Measurements from ENCODE around the gene LDLRAD3.

DNA sequence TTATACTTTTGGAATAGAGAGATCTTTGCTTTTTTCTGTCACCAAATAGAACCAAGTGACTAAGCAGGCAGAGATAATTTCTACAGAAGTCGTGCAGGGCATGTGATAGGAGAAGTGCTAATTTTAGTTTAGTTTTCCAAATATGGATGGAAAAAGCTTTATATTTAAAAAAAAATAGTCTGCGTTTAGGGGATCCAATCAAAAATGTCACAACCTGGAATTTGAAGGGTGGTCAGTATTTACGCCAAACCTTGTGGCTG, 165.7 kb downstream of the LDLRAD3 start:
- TF ChIP-seq, protein P1, sequence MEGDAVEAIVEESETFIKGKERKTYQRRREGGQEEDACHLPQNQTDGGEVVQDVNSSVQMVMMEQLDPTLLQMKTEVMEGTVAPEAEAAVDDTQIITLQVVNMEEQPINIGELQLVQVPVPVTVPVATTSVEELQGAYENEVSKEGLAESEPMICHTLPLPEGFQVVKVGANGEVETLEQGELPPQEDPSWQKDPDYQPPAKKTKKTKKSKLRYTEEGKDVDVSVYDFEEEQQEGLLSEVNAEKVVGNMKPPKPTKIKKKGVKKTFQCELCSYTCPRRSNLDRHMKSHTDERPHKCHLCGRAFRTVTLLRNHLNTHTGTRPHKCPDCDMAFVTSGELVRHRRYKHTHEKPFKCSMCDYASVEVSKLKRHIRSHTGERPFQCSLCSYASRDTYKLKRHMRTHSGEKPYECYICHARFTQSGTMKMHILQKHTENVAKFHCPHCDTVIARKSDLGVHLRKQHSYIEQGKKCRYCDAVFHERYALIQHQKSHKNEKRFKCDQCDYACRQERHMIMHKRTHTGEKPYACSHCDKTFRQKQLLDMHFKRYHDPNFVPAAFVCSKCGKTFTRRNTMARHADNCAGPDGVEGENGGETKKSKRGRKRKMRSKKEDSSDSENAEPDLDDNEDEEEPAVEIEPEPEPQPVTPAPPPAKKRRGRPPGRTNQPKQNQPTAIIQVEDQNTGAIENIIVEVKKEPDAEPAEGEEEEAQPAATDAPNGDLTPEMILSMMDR (IDR thresholded peaks at IDR 0.05), result no peak
- TF ChIP-seq ZFX (IDR thresholded peaks at IDR 0.05; ENCODE audit: borderline replicate concordance), result no peak

All from 22Rv1 (cell line).